ENCODE measurements around the gene C19orf81. TPM values are rescaled to one million over a fixed set of nuclear protein-coding genes. Genes with fewer than 3 reads are reported as not detected.

C19orf81 gene
- total and polyA plus RNA-seq, 10 donors, result not detected

- peaks cover 0 to 5% (median 0%) of the 10 kb centered on the region in 8 donors for H3K9me3 ChIP-seq
- no peak overlapping the region for H3K27ac ChIP-seq
- peaks cover 0 to 24% (median 7%) of the 10 kb centered on the region in 6 donors for H3K4me1 ChIP-seq
- no peaks in the 10 kb centered on the region for H3K36me3 ChIP-seq
- peak overlapping the region in 1 of 8 donors; percentile 21 for H3K4me3 ChIP-seq
- DNase-seq, result no peak
- TF ChIP-seq CTCF (IDR thresholded peaks at IDR 0.05 in 8 of 11, conservative IDR thresholded peaks at IDR 0.05 in 3 of 11), result no peak
- TF ChIP-seq POLR2AphosphoS5 (IDR thresholded peaks at IDR 0.05), result no peak
- no peak for TF ChIP-seq POLR2A (IDR thresholded peaks at IDR 0.05)
- 7 to 29% (median 10%) methylated on average over 11 to 56 of the region's 56 CpGs for WGBS, 5 donors
- H3K27me3 ChIP-seq (replicated peaks in 1 of 7), result peaks cover 4 to 97% (median 48%) of the 10 kb centered on the region in 7 donors
- intact Hi-C loops (cut with DNase I; ENCODE audit: low total_unique reads), result no loop called here
Observed at GRCh38 chr19:50667177-50667758, 18.0 kb downstream of the C19orf81 start.

- no peak overlapping the region for H3K27ac ChIP-seq
- TF ChIP-seq POLR2A (IDR thresholded peaks at IDR 0.05), result no peak
- no peak for TF ChIP-seq POLR2AphosphoS5 (IDR thresholded peaks at IDR 0.05)
- TF ChIP-seq CTCF (IDR thresholded peaks at IDR 0.05 in 8 of 11, conservative IDR thresholded peaks at IDR 0.05 in 3 of 11), result no peak
- peaks cover 0 to 5% (median 0%) of the 10 kb centered on the region in 8 donors for H3K9me3 ChIP-seq
- H3K4me1 ChIP-seq, result peaks cover 0 to 24% (median 7%) of the 10 kb centered on the region in 6 donors
- H3K4me3 ChIP-seq, result peak overlapping the region in 1 of 8 donors; percentile 21
- intact Hi-C loops (cut with DNase I; ENCODE audit: low total_unique reads), result no loop called here
- H3K27me3 ChIP-seq (replicated peaks in 1 of 7), result peaks cover 4 to 97% (median 53%) of the 10 kb centered on the region in 7 donors
- 8 to 26% (median 8%) methylated on average over 7 to 58 of the region's 58 CpGs for WGBS, 5 donors
- DNase-seq, result no peak
- H3K36me3 ChIP-seq, result no peaks in the 10 kb centered on the region
Observed at GRCh38 chr19:50667759-50668231, 18.6 kb downstream of the C19orf81 start.

GRCh38 chr19:50668416-50668815, 19.2 kb downstream of the C19orf81 start:
- DNase-seq, result no peak
- peaks cover 4 to 97% (median 56%) of the 10 kb centered on the region in 7 donors for H3K27me3 ChIP-seq (replicated peaks in 1 of 7)
- TF ChIP-seq POLR2AphosphoS5 (IDR thresholded peaks at IDR 0.05), result no peak
- no peak for TF ChIP-seq CTCF (IDR thresholded peaks at IDR 0.05 in 8 of 11, conservative IDR thresholded peaks at IDR 0.05 in 3 of 11)
- TF ChIP-seq POLR2A (IDR thresholded peaks at IDR 0.05), result no peak
- 9 to 15% (median 11%) methylated on average over 20 to 49 of the region's 49 CpGs; no CpG with 5 or more reads in 1 of the 5 donors for WGBS, 5 donors
- peaks cover 0 to 24% (median 7%) of the 10 kb centered on the region in 6 donors for H3K4me1 ChIP-seq
- no peaks in the 10 kb centered on the region for H3K36me3 ChIP-seq
- intact Hi-C loops (cut with DNase I; ENCODE audit: low total_unique reads), result no loop called here
- H3K9me3 ChIP-seq, result peaks cover 0 to 5% (median 0%) of the 10 kb centered on the region in 8 donors
- no peak overlapping the region for H3K27ac ChIP-seq
- peak overlapping the region in 1 of 8 donors; percentile 21 for H3K4me3 ChIP-seq

GRCh38 chr19:50668879-50669278, 19.6 kb downstream of the C19orf81 start:
- WGBS, 5 donors, result 42 to 58% (median 46%) methylated on average over 8 to 20 of the region's 20 CpGs
- H3K36me3 ChIP-seq, result no peaks in the 10 kb centered on the region
- H3K9me3 ChIP-seq, result peaks cover 0 to 5% (median 0%) of the 10 kb centered on the region in 8 donors
- peaks cover 4 to 98% (median 56%) of the 10 kb centered on the region in 7 donors for H3K27me3 ChIP-seq (replicated peaks in 1 of 7)
- no peak overlapping the region for H3K4me3 ChIP-seq
- intact Hi-C loops (cut with DNase I; ENCODE audit: low total_unique reads), result no loop called here
- H3K4me1 ChIP-seq, result peaks cover 0 to 24% (median 7%) of the 10 kb centered on the region in 6 donors
- DNase-seq, result no peak
- H3K27ac ChIP-seq, result no peak overlapping the region
- TF ChIP-seq CTCF (IDR thresholded peaks at IDR 0.05 in 8 of 11, conservative IDR thresholded peaks at IDR 0.05 in 3 of 11), result no peak
- TF ChIP-seq POLR2A (IDR thresholded peaks at IDR 0.05), result no peak
- TF ChIP-seq POLR2AphosphoS5 (IDR thresholded peaks at IDR 0.05), result no peak

Data from spleen (tissue), 11 donors.